K562 (cell line): Measurements from ENCODE around the gene MND1. TPM values are rescaled to one million over a fixed set of nuclear protein-coding genes. Genes with fewer than 3 reads are reported as not detected.

ENCODE experiments used
- NFATC3 ChIP-seq: fragments of 450-650 bp; IDR thresholded peaks from 2 replicates; pipeline ENCODE4 v1.6.1; 2017; ENCODE audit warnings: mild to moderate bottlenecking
- NR2C2 ChIP-seq, 2 experiments: fragments of 200-800 bp in 1 of 2; sonication (Bioruptor generic) in 1 of 2; sonication (generic) in 1 of 2; formaldehyde crosslinking in 1 of 2; IDR thresholded peaks; 2 replicates each; pipeline versions ENCODE4 v1.6.1 to v1.8.0; 2016 to 2022; ENCODE audit warnings: mild to moderate bottlenecking in 1 of 2, missing compliant biosample characterization in 1 of 2, missing genetic modification characterization in 1 of 2, missing genetic modification reagents in 1 of 2
- SRF ChIP-seq, 2 experiments: fragments of 250-450, 450-650 bp in 1 of 2; sonication (Bioruptor Pico) in 1 of 2; sonication (generic) in 1 of 2; formaldehyde crosslinking; IDR thresholded peaks; 2 replicates each; pipeline versions ENCODE4 v1.5.0 to v1.5.1; 2020 to 2022; ENCODE audit warnings: mild to moderate bottlenecking in 1 of 2, missing genetic modification reagents in 1 of 2
- STAG1 ChIP-seq: sonication (generic); formaldehyde crosslinking; IDR thresholded peaks from 2 replicates; pipeline ENCODE4 v1.5.0; 2020; ENCODE audit warnings: missing genetic modification reagents, borderline replicate concordance
- ZNF274 ChIP-seq: IDR thresholded peaks from 2 replicates; pipeline ENCODE4 v1.6.1; 2011; ENCODE audit warnings: low read depth, mild to moderate bottlenecking, low read length, moderate library complexity, borderline replicate concordance
- polyA plus RNA-seq, 8 experiments: library from polyadenylated mRNA; depleted of rRNA in 4 of 8; stranded (reverse) in 5 of 8; unstranded in 3 of 8; fragments of >200 nt; fragmentation: Nextera tagmentation in 2 of 8; fragmentation: Illumina TruSeq in 1 of 8; extraction: Ambion mirVana in 2 of 8; extraction: Trizol in 1 of 8; gene quantifications; 2 replicates each; pipeline versions ENCODE4 v1.2.1 to v1.2.3, GENCODE V29; 2011 to 2014; ENCODE audit warnings: inconsistent platforms in 1 of 8, missing spikeins in 1 of 8
- total RNA-seq, 7 experiments: library from RNA; depleted of rRNA in 6 of 7; stranded (reverse); fragments of >200 nt in 6 of 7; fragmentation: Illumina TruSeq in 2 of 7; extraction: Trizol in 2 of 7; gene quantifications; 2 replicates each; pipeline versions ENCODE4 v1.2.1 to v1.2.3, GENCODE V29; 2011 to 2021; ENCODE audit warnings: low replicate concordance in 1 of 7
- TF ChIP-seq, protein P1 (sequence below): fragments of 450-650 bp; IDR thresholded peaks from 2 replicates; pipeline ENCODE4 v1.6.1; 2016; ENCODE audit warnings: mild to moderate bottlenecking
- TF ChIP-seq, protein P2 (sequence below): conservative IDR thresholded peaks from 2 replicates; pipeline ENCODE4 v1.6.1; 2011; ENCODE audit warnings: low read depth, mild to moderate bottlenecking, low read length; ENCODE audit not compliant: control insufficient read depth

Gene MND1
- total and polyA plus RNA-seq, 9 of the 15 experiments (the other 6 are each of a cell fraction or from before 2014, with no cell fraction given) = 35.3 to 94.1 (median 59.9) TPM

DNA sequence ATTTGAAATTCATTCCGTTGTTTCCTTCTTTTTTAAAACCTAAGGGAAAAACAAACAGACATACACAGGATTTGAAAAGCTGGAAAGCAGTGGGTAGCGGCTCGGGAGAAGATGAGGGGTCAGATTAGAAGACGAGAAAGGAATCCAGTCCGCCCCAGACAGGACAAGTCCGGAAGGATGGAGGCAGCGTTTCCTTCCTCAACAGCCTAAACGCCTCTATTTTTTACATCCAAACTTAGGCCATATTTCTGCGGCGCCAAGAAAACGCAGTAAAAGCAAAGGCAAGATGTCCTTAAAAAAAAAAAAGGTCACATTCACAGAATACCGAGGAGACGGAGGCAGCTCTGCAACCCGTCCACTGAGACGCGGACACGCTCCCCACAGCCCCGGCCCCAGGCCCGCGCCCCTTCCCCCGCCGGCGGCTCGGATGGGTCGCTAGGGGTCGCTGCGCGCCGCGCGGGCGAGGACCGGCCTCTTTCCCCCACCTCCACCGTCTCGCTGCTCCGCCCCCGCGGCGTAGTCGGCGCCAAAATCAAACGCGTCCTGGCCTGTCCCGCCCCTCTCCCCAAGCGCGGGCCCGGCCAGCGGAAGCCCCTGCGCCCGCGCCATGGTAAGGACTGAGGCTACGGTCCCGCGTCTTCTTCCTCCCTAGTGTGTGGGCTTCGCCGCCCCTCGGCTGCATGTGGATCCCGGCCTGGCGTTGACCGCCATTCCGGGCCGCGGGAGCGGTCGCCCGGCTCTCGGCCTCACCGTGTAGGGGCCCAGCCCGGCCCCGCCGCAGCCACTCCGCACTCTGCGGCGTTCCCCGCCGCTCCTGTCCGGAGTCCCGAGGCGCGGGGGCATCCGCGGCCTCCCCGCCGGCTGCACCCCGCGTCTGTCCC, at the start of gene MND1 (continued):
- TF ChIP-seq ZNF274 = no peak; the same call in 1 of the 2 replicates
- TF ChIP-seq, protein P1, sequence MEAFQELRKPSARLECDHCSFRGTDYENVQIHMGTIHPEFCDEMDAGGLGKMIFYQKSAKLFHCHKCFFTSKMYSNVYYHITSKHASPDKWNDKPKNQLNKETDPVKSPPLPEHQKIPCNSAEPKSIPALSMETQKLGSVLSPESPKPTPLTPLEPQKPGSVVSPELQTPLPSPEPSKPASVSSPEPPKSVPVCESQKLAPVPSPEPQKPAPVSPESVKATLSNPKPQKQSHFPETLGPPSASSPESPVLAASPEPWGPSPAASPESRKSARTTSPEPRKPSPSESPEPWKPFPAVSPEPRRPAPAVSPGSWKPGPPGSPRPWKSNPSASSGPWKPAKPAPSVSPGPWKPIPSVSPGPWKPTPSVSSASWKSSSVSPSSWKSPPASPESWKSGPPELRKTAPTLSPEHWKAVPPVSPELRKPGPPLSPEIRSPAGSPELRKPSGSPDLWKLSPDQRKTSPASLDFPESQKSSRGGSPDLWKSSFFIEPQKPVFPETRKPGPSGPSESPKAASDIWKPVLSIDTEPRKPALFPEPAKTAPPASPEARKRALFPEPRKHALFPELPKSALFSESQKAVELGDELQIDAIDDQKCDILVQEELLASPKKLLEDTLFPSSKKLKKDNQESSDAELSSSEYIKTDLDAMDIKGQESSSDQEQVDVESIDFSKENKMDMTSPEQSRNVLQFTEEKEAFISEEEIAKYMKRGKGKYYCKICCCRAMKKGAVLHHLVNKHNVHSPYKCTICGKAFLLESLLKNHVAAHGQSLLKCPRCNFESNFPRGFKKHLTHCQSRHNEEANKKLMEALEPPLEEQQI = 0 out of 2 replicates have a peak, but pooled peaks have one; percentile 38
- no peak for TF ChIP-seq NR2C2 (CRISPR knock-in tag; IDR thresholded peaks at IDR 0.05)
- no peak for TF ChIP-seq NR2C2 (tag; IDR thresholded peaks at IDR 0.05)
- TF ChIP-seq, protein P2, sequence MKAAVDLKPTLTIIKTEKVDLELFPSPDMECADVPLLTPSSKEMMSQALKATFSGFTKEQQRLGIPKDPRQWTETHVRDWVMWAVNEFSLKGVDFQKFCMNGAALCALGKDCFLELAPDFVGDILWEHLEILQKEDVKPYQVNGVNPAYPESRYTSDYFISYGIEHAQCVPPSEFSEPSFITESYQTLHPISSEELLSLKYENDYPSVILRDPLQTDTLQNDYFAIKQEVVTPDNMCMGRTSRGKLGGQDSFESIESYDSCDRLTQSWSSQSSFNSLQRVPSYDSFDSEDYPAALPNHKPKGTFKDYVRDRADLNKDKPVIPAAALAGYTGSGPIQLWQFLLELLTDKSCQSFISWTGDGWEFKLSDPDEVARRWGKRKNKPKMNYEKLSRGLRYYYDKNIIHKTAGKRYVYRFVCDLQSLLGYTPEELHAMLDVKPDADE = peak; percentile 53
- no peak for TF ChIP-seq NFATC3
- TF ChIP-seq STAG1 (CRISPR knock-in tag) = peak; percentile 72
- peak in 1 of 2 experiments; percentile 44; a peak in 1 of 4 replicates for TF ChIP-seq SRF (CRISPR knock-in tag; IDR thresholded peaks at IDR 0.05)
